PFSK-1 (cell line): ENCODE data around the gene HMX1.

Source experiments
- POLR2AphosphoS5 ChIP-seq: IDR thresholded peaks from 2 replicates; pipeline ENCODE4 v1.6.1; 2012; ENCODE audit warnings: low read depth, mild to moderate bottlenecking, control low read depth, low read length, moderate library complexity
- REST ChIP-seq, 2 experiments: IDR thresholded peaks; 2 replicates each; pipeline versions ENCODE4 v1.6.1 to v1.8.0; 2011 to 2012; ENCODE audit warnings: low read depth in 2 of 2, low read length in 2 of 2, control low read depth in 1 of 2, inconsistent platforms in 1 of 2, mild to moderate bottlenecking in 1 of 2, moderate library complexity in 1 of 2; ENCODE audit not compliant: insufficient read depth in 1 of 2
- TAF1 ChIP-seq: IDR thresholded peaks from 2 replicates; pipeline ENCODE4 v1.6.1; 2012; ENCODE audit warnings: low read length, control low read depth, borderline replicate concordance; ENCODE audit not compliant: insufficient read depth

- TF ChIP-seq TAF1 (no peak), POLR2AphosphoS5 (no peak), REST (IDR thresholded peaks at IDR 0.05; ENCODE audit: insufficient read depth in 1 of 2, low read depth in 2 of 2, low read length in 2 of 2) (no peak)
Observed at GRCh38 chr4:8886612-8887406, 15.2 kb upstream of the HMX1 start.
